ENCODE results near the gene C2orf76.
"Not testable (repeated sequence)": the region's sequence is repeated elsewhere in the genome, so short reads cannot be mapped to it uniquely, and the experiment has no call there.

C2orf76 gene

DNA sequence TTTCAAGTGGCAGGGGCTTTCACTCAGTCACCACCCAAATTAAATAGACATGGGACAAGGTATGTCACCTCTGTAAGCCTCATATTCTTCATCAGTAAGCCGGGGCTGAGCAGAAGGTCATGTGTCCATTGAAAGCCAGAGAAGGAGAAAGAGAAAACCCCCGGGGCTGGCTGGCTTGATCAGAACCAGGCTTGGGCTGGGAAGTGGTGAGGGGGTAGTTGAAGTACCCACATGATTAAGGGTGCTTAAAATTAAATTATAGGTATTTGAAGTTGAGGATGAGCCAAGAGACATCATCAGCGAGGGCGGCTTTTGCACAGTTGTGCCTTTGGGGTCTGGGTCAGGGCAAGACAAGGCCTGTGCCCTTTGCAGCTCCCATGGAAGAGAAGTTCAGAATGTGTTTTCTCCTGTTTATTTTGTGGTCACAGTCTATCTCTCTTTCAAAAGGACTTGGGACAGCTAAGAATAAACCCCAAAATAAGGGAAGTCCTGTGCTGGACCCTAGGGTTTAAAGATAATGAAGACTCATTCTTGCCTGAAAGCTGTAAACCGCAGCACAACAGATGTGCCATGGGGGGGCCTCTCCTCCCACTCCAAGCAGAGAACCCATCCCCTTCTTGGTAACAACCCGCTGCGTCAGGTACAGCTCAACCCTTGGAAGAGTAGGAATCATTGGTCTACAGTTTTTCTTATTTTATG lies 10.8 kb upstream of the C2orf76 start:
- DNase-seq, result no peak

GRCh38 chr2:119376810-119377209 lies 10.2 kb upstream of the C2orf76 start:
- DNase-seq, result no peak

DNA sequence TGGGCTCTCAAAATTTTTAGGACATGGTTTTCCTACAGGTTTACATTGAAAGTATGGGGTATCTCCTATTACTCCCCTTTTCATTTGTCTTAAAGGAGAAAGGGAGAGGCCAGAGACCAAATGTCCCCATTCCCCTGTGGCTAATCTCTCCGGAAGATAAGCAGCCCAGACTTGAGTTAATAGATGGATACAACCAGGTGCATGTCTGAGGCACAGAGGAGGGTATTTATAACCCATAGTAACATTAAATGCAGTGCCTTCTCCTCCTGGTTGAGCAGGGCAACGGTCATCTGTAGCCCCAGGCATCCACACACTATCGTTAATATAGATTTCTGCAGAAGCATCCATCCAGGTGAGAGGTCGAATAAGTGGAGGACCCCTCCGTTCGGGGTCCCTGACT lies 9.8 kb upstream of the C2orf76 start:
- not testable (repeated sequence) for DNase-seq

DNA sequence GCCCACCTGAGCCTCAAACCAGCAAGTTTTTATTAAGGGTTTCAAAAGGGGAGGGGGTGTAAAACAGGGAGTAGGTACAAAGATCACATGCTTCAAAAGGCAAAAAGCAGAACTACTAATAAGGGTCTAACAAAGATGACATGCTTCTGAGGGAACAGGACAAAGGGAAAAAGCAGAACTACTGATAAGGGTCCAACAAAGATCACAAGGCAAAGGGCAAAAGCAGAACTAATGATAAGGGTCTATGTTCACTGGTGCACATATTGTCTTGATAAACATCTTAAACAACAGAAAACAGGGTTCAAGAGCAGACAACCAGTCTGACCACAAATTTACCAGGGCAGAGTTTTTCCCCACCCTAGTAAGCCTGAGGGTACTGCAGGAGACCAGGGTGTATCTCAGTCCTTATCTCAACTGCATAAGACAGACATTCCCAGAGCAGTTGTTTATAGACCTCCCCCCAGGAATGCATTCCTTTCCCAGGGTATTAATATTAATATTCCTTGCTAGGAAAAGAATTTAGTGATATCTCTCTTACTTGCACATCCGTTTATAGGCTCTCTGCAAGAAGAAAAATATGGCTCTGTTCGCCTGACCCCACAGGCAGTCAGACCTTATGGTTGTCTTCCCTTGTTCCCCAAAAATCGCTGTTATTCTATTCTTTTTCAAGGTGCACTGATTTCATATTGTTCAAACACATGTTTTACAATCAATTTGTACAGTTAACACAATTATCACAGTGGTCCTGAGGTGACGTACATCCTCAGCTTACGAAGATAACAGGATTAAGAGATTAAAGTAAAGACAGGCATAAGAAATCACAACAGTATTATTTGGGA lies 7.5 kb upstream of the C2orf76 start:
- DNase-seq, result not testable (repeated sequence)

DNA sequence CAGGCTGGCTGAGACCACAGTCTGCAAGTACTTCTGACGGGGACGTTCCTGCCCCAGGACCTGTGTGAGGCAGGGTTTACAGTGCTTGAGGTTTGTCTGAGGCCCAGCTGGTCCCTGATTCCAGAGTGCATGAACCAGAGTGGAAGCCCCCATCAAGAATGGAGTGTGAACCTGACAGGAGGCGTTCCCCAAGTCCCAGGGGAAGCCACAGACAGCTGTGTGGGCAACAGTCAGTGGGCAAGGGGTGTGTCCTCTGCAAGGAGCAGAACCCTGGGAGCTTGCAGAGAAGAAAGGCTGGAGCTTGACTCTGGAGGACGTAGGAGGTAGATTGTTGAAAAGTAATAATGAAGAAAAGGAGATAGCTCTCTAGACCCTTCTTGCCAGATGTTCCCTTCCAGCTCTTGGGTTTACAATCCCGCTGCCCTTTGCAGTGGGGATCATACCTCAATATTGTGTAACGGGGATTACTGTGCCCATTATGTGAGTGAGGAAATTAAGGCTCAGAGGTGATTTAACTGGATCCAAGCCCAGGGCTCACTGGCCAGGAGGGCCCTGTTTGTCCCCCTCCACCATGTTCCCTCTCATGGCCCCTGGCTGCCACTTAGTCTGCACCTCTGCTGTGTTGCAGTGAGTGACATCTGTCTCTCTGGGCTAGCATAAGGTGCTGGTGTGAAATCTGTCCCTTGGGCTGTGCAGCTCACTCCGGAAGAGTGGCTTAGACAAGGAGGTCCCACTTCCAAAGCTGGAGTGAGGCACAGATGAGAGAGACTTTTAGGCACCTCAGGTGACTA lies 6.3 kb upstream of the C2orf76 start:
- DNase-seq, result no peak

- no peak for DNase-seq
These were observed 4.5 kb upstream of the C2orf76 start for GRCh38 chr2:119371111-119371510.

GRCh38 chr2:119369845-119370244 lies 3.2 kb upstream of the C2orf76 start:
- no peak for DNase-seq

GRCh38 chr2:119367472-119368099 lies 952 bp upstream of the C2orf76 start:
- DNase-seq, result peak; percentile 34

GRCh38 chr2:119366161-119366648 lies 429 bp downstream of the C2orf76 start:
- peak; percentile 14 for DNase-seq

DNA sequence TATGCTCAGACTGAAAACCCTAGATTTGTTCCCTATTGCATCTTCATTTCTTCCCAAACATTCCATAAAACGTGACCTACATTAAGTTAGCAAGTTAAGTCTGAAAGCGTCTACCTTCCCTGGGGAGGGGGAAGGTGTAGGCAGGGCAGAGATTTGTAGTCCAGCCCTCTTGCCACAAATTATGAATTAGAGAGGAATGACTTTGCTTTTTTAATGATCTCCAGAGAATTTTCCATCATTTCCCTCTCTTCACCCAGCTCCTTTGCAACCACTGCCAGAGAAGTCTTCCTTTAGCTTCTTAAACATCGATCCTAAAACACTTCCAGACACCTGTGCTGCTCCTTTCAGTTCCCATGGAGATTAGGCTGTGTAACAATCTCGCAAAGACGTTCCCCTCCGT lies 1.2 kb downstream of the C2orf76 start:
- no peak for DNase-seq

GRCh38 chr2:119364798-119365197 lies 1.8 kb downstream of the C2orf76 start:
- DNase-seq, result no peak

GRCh38 chr2:119360423-119360966 lies 6.1 kb downstream of the C2orf76 start:
- DNase-seq, result no peak

GRCh38 chr2:119359774-119360173 lies 6.9 kb downstream of the C2orf76 start:
- DNase-seq, result no peak

DNA sequence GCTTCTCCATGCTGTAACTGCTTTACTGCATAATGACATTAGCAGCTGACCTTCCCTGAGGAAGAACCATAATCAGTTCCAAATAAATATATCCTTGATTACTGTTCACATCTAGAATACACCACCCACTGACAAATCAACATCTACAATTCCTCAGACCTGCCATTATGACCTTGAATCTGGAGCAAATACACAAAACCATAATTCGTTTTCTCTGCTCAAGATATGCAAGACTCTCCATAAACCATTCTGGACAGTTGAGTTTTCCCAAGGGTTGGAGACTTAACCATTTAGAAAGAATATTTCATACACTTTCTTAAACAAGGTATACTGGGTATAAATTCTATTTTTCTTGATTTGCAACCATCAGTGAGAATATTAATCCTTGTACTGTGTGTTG lies 11.8 kb downstream of the C2orf76 start:
- DNase-seq, result no peak

- DNase-seq, result no peak
These were observed 14.3 kb downstream of the C2orf76 start for GRCh38 chr2:119352357-119352756.

DNA sequence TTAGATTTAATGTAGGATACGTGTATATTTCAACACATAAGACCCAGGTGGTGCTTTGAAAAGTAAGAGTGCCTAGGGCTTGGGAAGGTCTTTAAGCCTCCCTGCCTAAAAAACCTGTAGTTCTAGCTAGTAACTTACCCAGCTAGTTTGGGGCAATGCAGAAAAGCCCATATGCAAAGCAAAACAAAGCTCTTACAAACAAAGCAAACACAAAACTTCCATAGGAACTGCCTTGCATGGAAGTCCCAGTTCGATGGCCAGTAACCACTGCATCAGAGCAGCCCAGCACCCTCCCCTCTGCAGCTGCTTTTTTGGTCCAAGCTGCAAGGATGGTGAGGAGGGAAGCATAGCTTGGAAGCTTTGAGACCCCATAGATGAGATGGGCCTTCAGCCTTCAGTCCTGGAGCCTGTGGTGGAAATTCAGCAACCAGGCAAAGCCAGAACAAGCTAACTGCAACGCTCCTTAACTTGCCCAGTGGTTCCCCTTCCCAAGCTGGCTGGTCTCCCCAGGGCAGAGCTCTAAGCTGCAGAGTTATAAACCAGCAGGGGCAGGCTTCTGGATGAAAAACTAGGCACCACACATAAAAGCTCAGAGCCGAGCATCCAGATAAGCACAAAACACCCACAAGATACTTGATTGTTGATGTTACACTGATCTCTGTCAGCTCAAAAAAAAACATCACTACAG lies 16.2 kb downstream of the C2orf76 start:
- no peak for DNase-seq

DNA sequence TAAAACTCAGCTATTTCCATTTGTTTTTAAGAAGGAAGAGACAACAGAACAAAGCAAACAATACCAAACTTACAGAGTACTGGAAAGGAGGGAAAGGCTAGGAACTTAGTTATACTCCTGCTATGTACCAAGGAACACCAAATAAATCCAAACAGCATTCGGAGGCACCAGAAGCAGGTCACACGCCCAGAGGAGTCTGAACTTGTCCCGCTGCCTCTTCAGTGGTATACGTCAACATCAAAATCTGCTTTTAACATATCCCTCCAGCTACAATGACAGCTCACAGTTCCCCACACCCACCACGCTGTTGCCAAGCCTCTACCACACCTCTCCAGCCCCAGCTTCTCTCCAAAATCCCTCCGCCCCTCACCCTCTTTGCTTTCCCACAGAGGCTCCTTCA lies 17.3 kb downstream of the C2orf76 start:
- no peak for DNase-seq

GRCh38 chr2:119341684-119342083 lies 24.9 kb downstream of the C2orf76 start:
- no peak for DNase-seq

DNA sequence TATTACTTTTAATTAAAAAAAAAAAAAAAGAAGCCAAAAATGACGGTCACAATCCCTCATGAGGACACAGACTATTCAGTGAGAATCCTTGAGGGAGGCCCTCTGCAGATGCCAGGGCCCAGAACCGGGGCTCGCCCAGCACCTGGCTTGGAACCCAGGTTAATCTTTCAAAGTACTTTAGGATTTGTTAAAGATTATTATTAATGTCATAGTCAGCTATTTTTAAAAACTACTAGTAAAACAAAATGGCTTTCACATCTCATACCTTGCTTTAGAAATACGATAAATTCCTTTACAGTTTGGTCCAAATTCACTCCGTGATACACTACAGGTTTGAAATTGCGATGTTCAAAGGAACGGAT lies 27.1 kb downstream of the C2orf76 start:
- no peak for DNase-seq

DNA sequence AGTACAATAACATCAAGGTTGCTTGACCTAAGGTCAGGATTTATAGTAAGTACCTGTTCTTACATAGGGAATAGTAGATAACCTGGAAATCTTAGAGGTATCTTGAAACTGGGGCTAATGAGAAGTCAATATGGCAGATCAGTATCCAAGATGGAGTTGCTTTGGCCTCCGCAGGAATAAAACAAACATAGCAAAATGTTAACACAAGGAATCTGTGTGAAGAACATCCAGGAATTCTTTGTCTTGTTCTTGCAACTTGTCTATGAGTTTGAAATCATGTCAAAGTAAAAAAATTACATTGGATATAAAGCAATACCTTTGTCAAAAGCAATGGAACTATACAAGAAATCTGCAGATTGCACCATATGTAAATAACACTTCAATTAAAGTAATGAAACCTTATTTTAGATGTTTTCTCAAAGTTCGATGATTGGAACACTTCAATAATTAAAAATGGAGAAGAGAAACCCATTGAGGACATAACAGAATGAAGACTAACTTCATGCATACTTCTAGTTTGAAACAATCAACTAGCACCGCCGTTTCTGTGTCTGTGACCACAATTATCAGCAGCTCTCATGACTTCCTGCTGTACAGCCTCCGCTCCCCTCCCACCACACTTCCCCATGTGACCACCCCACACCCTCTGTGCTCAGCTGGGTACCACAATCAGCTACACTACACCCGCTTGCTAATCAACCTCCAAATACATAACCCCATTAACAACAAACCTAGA lies 27.6 kb downstream of the C2orf76 start:
- peak; percentile 8 for DNase-seq

GRCh38 chr2:119338272-119338671 lies 28.4 kb downstream of the C2orf76 start:
- no peak for DNase-seq

Measured in activated CD4-positive, alpha-beta T cell treated with anti-CD3 and anti-CD28 coated beads, Interleukin-2, amount 50 U/mL, for 1 hour (primary cell).